Subcutaneous adipose tissue (tissue), 4 donors: ENCODE measurements around the gene CCDC158. TPM values are rescaled to one million over a fixed set of nuclear protein-coding genes. Genes with fewer than 3 reads are reported as not detected.

ENCODE experiments used
- CTCF ChIP-seq: fragments of 450-650 bp; IDR thresholded peaks from one replicate; pipeline ENCODE4 v1.5.1; 2016; ENCODE audit warnings: low read depth, mild to moderate bottlenecking, control low read depth, antibody characterized with exemption, moderate library complexity
- total RNA-seq, 4 donors: library from RNA; depleted of rRNA; stranded (reverse); fragments of >200 nt; gene quantifications; one replicate each; pipeline ENCODE4 v1.1.0, GENCODE V29; 2016

CCDC158 gene
- 1 to 10 TPM in 3 of 4 donors, under 1 TPM in 1; 0.33 to 1.7 (median 1.2) TPM for total RNA-seq

DNA sequence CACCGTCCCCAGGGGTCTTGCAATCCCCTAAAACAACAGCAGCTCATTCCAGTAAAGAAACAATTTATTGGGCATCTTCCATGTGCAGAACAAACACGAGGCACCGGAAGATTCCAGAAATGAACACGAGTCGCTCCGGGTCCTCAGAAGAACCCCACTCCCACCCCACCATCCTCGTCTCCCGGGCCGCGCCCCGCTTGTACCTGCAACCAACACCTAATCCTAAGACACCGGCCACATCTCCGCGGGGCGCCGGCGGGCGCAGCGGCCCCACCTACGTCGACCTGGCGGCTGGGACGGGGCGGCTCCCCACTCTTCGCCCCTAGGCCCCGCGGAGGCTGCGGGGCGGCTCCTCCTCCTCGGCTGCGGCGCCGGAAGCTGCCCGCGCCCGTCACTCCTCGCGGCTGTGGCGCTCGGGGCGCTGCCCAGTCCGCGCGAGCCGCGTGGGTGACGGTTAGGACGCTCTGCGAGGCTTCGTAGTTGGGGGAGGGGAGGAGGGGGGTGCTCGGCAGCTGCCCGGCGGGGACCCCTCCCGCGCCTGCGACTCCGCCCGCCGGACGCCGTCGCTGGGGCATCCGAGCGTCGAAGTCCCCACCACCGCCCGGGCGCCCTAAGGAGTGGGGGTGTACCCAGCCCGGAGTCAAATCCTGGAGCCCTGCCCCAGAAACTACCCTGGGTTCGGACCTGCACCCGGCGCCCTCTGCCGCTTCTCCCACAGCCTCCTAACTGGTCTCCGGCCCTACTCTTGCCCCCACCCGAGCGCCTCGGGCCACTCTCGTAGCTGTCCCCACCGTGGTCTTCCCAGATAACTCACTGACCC, at the start of gene CCDC158:
Gene CCDC158, minus strand, starts transcription at position 380 of the 820 bp plus-strand sequence. CDS start 17,934 bp downstream, outside the sequence.
- TF ChIP-seq CTCF = no peak

DNA sequence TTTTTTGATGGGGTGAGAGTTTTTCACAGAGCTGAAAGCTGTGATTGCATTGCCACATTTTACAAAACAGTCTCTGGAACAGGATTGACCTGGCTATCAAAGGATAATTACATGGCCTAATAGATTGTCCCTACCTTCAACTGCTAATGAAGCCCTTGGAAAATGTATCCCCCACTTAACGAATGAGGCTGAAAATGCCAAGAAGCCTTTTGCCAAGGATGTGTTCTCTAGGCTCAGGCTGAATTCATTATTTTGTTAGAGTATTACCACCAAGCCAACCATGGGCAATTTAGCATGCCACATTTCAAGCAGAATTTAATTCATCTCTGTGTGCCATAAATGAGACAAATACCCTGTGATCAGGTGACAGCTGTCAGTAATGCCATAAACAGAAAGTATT, 49.6 kb upstream of the CCDC158 start:
- no peak for TF ChIP-seq CTCF

DNA sequence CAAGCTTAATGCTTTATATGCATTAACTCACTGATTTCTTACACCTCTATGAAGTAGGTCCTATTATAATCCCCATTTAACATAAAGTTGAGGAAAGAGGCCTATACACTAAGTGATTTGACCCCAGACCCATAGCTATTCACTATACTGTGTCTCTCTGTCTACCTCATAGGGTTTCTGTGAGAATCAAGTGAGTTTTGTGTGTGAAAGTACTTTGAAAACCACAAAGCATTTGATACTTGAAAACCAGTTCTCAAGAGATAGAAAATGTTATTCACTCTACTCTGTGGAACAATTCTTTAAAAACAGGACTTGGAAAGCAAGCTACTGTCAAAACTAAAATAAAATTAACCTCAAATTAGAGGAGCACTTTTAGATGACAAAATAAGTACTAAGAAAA, 49.1 kb upstream of the CCDC158 start:
- no peak for TF ChIP-seq CTCF

- TF ChIP-seq CTCF = no peak
Measured at GRCh38 chr4:76463568-76463967, 42.6 kb upstream of the CCDC158 start.

DNA sequence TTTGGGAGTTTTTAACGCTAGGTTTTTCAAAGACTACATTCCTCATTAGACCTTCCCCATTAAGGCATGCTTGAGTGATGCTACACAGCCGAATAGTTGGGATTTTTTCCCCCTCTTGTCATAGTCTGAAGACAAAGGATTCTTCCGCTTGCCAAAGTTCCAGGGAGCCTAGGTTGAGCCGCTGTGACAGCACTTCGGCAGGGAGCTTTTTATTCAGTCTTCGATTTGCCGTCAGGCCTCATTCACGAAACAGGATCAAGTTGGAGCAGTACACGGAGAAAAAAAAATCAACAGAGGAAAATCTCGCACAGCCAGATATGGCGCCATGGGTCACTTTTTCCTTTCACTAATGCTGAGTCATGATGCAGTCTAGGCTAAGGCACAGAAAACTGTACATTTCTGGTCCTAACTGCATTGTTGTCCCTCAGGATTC, 38.4 kb upstream of the CCDC158 start:
- no peak for TF ChIP-seq CTCF

DNA sequence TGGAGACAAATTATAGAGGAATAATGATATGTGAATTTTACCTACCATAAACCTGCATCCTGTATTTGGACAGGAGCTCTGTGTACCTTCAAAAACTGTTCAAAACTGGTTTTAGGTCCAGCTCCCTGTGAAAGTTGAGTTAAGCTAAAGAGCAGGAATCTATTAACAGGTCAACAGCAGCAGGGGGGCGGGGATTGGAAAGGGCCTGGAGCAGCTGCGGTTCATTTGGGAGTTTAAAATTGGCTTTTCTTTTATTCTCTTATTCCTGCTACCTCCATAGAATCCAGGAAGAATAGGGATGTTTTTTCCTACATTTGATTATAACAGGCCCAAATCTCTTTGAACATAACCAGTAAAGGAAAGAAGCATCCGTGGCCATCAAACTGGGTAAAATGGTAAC, 37.9 kb upstream of the CCDC158 start:
- no peak for TF ChIP-seq CTCF

DNA sequence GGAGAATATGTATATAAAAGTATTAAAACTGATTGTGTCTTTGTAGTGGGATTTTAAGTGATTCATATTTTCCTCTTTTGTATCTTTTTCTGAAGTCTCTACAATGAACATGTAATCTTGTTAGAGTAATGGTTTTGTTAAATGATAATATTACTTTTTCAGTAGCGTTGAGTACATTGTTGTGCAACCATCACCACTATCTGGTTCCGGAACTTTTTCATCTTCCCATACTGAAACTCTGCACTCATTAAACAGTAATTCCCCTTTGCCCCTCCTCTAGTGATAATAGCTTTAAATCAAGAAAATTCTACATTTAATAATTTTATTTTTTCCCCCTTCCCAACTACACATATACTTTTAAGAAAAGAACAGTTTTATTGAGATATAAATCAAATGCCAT, 37.4 kb upstream of the CCDC158 start:
- no peak for TF ChIP-seq CTCF
